HepG2 (cell line): ENCODE measurements around the gene CEACAM21. TPM values are rescaled to one million over a fixed set of nuclear protein-coding genes. Genes with fewer than 3 reads are reported as not detected.

ENCODE experiments used
- GLMP ChIP-seq: sonication (generic); formaldehyde crosslinking; IDR thresholded peaks from 2 replicates; pipeline ENCODE4 v1.9.0; 2021; ENCODE audit warnings: missing genetic modification reagents, mild to moderate bottlenecking, borderline replicate concordance
- HMGXB3 ChIP-seq: sonication (generic); formaldehyde crosslinking; IDR thresholded peaks from 2 replicates; pipeline ENCODE4 v1.4.0; 2020; ENCODE audit warnings: missing genetic modification reagents, borderline replicate concordance
- HOXA5 ChIP-seq: sonication (generic); formaldehyde crosslinking; IDR thresholded peaks from 2 replicates; pipeline ENCODE4 v1.4.0; 2020; ENCODE audit warnings: missing genetic modification reagents
- MED8 ChIP-seq: sonication (generic); formaldehyde crosslinking; IDR thresholded peaks from 2 replicates; pipeline ENCODE4 v1.8.1; 2023; ENCODE audit warnings: mild to moderate bottlenecking, missing genetic modification reagents; ENCODE audit not compliant: insufficient replicate concordance
- MZF1 ChIP-seq: sonication (generic); formaldehyde crosslinking; IDR thresholded peaks from 2 replicates; pipeline ENCODE4 v1.8.1; 2023; ENCODE audit warnings: mild to moderate bottlenecking, missing genetic modification reagents, borderline replicate concordance
- NFRKB ChIP-seq: fragments of 450-650 bp; IDR thresholded peaks from 2 replicates; pipeline ENCODE4 v1.6.1; 2017
- REL ChIP-seq: sonication (generic); formaldehyde crosslinking; conservative IDR thresholded peaks from 2 replicates; pipeline ENCODE4 v1.8.0; 2022; ENCODE audit warnings: mild to moderate bottlenecking, missing genetic modification reagents, moderate library complexity
- SATB2 ChIP-seq: sonication (generic); formaldehyde crosslinking; IDR thresholded peaks from 2 replicates; pipeline ENCODE4 v1.5.0; 2020; ENCODE audit warnings: missing genetic modification reagents
- SETDB1 ChIP-seq: sonication (generic); formaldehyde crosslinking; IDR thresholded peaks from 2 replicates; pipeline ENCODE4 v1.5.1; 2020; ENCODE audit warnings: missing genetic modification reagents, mild to moderate bottlenecking, borderline replicate concordance
- TEAD2 ChIP-seq: sonication (generic); formaldehyde crosslinking; IDR thresholded peaks from 2 replicates; pipeline ENCODE4 v1.9.0; 2021; ENCODE audit warnings: missing genetic modification reagents
- TRIM24 ChIP-seq: sonication (generic); formaldehyde crosslinking; IDR thresholded peaks from 2 replicates; pipeline ENCODE4 v1.8.0; 2022; ENCODE audit warnings: mild to moderate bottlenecking, missing genetic modification reagents
- ZBTB3 ChIP-seq: sonication (generic); formaldehyde crosslinking; IDR thresholded peaks from 2 replicates; pipeline ENCODE4 v1.4.0; 2020; ENCODE audit warnings: low read depth, mild to moderate bottlenecking, moderate library complexity, missing genetic modification reagents, borderline replicate concordance
- ZNF20 ChIP-seq: sonication (generic); formaldehyde crosslinking; IDR thresholded peaks from 2 replicates; pipeline ENCODE4 v1.4.0; 2020; ENCODE audit warnings: mild to moderate bottlenecking, moderate library complexity, missing genetic modification reagents
- ZNF205 ChIP-seq: IDR thresholded peaks from 2 replicates; pipeline ENCODE4 v1.6.1; 2018; ENCODE audit warnings: missing biosample characterization, missing genetic modification reagents
- ZNF225 ChIP-seq: sonication (generic); formaldehyde crosslinking; IDR thresholded peaks from 2 replicates; pipeline ENCODE4 v1.4.0; 2020; ENCODE audit warnings: mild to moderate bottlenecking, missing genetic modification reagents
- ZNF354B ChIP-seq: sonication (generic); formaldehyde crosslinking; IDR thresholded peaks from 2 replicates; pipeline ENCODE4 v1.8.0; 2022; ENCODE audit warnings: mild to moderate bottlenecking, missing genetic modification reagents
- ZNF432 ChIP-seq: sonication (generic); formaldehyde crosslinking; IDR thresholded peaks from 2 replicates; pipeline ENCODE4 v1.5.0; 2020; ENCODE audit warnings: missing genetic modification reagents, mild to moderate bottlenecking, borderline replicate concordance
- ZSCAN22 ChIP-seq: sonication (generic); formaldehyde crosslinking; IDR thresholded peaks from 2 replicates; pipeline ENCODE4 v1.4.0; 2020; ENCODE audit warnings: mild to moderate bottlenecking, missing genetic modification reagents
- polyA plus RNA-seq, 8 experiments: library from polyadenylated mRNA; depleted of rRNA in 3 of 8; stranded (reverse) in 7 of 8; unstranded in 1 of 8; fragments of >200 nt; fragmentation: Illumina TruSeq in 4 of 8; extraction: Trizol in 4 of 8; gene quantifications; 2 replicates each; pipeline versions ENCODE4 v1.2.1 to v1.2.3, GENCODE V29; 2011 to 2016; ENCODE audit warnings: low read depth in 4 of 8, missing spikeins in 1 of 8, mixed read lengths in 1 of 8; ENCODE audit not compliant: insufficient read depth in 1 of 8
- total RNA-seq, 5 experiments: library from RNA; depleted of rRNA; stranded (reverse); fragments of >200 nt; fragmentation: Illumina TruSeq; extraction: Trizol; gene quantifications; 2 replicates each; pipeline ENCODE4 v1.2.3, GENCODE V29; 2016; ENCODE audit warnings: low read depth in 1 of 5
- TF ChIP-seq, protein P1 (sequence below): sonication (generic); formaldehyde crosslinking; IDR thresholded peaks from 2 replicates; pipeline ENCODE4 v1.4.0; 2020; ENCODE audit warnings: missing genetic modification reagents, mild to moderate bottlenecking, borderline replicate concordance
- TF ChIP-seq, protein P2 (sequence below): sonication (generic); formaldehyde crosslinking; IDR thresholded peaks from 2 replicates; pipeline ENCODE4 v1.4.0; 2020; ENCODE audit warnings: missing genetic modification reagents

CEACAM21 gene
- total and polyA plus RNA-seq, 2 of the 13 experiments (the other 11 are each of a cell fraction or from before 2014, with no cell fraction given) = 0.05 TPM; not detected in 1

DNA sequence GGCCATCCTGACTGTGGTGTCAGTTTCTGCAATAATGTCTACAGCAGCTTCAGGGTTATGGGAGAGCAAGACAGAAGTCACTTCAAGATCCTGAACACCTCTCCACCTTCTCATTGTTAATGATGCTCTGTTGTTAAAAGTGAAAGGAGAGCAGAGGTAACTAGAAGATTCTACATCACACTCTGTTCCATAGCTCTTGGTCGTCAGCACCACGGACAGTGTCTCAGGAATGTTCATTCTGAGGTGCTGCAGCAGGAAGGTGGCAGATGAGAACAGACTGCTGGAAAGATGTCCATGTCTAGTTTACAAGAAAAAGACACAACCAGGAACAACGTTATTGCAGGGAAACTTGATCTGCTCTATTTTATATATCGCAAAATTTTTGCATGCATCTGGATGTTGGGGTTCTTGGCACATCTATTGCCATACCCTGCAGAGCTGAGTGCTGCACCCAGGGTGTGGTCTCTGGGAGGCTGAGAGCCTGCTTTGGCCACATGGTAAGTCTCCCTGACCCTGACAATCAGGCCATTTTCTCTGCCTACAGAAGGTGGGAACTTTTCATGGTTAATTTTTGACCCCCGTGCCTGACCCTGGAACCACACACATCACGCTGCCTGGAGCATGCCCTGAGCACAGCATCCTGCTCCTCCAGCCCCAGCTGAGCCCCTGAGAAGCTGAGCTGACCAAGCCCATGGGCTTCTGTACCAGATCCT is 12.7 kb downstream of the CEACAM21 start (continued):
- TF ChIP-seq HMGXB3 = peak; percentile 74; the same call in 1 of the 2 replicates
- no peak for TF ChIP-seq TRIM24 (CRISPR knock-in tag)
- no peak for TF ChIP-seq ZBTB3 (CRISPR knock-in tag)
- no peak for TF ChIP-seq REL (CRISPR knock-in tag)
- TF ChIP-seq, protein P1, sequence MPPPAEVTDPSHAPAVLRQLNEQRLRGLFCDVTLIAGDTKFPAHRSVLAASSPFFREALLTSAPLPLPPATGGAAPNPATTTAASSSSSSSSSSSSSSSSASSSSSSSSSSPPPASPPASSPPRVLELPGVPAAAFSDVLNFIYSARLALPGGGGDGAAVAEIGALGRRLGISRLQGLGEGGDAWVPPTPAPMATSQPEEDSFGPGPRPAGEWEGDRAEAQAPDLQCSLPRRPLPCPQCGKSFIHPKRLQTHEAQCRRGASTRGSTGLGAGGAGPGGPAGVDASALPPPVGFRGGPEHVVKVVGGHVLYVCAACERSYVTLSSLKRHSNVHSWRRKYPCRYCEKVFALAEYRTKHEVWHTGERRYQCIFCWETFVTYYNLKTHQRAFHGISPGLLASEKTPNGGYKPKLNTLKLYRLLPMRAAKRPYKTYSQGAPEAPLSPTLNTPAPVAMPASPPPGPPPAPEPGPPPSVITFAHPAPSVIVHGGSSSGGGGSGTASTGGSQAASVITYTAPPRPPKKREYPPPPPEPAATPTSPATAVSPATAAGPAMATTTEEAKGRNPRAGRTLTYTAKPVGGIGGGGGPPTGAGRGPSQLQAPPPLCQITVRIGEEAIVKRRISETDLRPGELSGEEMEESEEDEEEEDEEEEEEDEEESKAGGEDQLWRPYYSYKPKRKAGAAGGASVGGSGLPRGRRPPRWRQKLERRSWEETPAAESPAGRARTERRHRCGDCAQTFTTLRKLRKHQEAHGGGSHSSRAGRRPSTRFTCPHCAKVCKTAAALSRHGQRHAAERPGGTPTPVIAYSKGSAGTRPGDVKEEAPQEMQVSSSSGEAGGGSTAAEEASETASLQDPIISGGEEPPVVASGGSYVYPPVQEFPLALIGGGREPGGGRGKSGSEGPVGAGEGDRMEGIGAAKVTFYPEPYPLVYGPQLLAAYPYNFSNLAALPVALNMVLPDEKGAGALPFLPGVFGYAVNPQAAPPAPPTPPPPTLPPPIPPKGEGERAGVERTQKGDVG (CRISPR knock-in tag) = no peak
- TF ChIP-seq GLMP (CRISPR knock-in tag) = no peak
- TF ChIP-seq TEAD2 (CRISPR knock-in tag) = no peak
- TF ChIP-seq ZNF225 (CRISPR knock-in tag) = no peak
- TF ChIP-seq NFRKB = no peak
- no peak for TF ChIP-seq ZSCAN22 (CRISPR knock-in tag)
- TF ChIP-seq MZF1 (CRISPR knock-in tag) = no peak
- no peak for TF ChIP-seq MED8 (CRISPR knock-in tag)
- no peak for TF ChIP-seq ZNF432
- 0 out of 2 replicates have a peak, but pooled peaks have one; percentile 49 for TF ChIP-seq SATB2 (CRISPR knock-in tag)
- TF ChIP-seq ZNF20 (CRISPR knock-in tag) = no peak
- no peak for TF ChIP-seq HOXA5 (CRISPR knock-in tag)
- TF ChIP-seq, protein P2, sequence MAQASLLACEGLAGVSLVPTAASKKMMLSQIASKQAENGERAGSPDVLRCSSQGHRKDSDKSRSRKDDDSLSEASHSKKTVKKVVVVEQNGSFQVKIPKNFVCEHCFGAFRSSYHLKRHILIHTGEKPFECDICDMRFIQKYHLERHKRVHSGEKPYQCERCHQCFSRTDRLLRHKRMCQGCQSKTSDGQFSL = no peak
- TF ChIP-seq ZNF205 (CRISPR knock-in tag) = peak; percentile 51; the same call in 1 of the 2 replicates
- no peak for TF ChIP-seq SETDB1 (CRISPR knock-in tag)
- no peak for TF ChIP-seq ZNF354B (CRISPR knock-in tag)
